Breast epithelium (tissue), 3 donors: ENCODE results near the gene SHB.

Experiments
- POLR2A ChIP-seq: fragments of 450-650 bp; IDR thresholded peaks from one replicate; pipeline ENCODE4 v1.6.1; 2016; ENCODE audit warnings: antibody characterized with exemption, mild to moderate bottlenecking, moderate library complexity
- TF ChIP-seq, protein P1 (sequence below), 3 donors: fragments of 450-650 bp; IDR thresholded peaks; one replicate each; pipeline ENCODE4 v1.5.1; 2016 to 2017; ENCODE audit warnings: antibody characterized with exemption in 3 of 3, mild to moderate bottlenecking in 3 of 3, moderate library complexity in 3 of 3

DNA sequence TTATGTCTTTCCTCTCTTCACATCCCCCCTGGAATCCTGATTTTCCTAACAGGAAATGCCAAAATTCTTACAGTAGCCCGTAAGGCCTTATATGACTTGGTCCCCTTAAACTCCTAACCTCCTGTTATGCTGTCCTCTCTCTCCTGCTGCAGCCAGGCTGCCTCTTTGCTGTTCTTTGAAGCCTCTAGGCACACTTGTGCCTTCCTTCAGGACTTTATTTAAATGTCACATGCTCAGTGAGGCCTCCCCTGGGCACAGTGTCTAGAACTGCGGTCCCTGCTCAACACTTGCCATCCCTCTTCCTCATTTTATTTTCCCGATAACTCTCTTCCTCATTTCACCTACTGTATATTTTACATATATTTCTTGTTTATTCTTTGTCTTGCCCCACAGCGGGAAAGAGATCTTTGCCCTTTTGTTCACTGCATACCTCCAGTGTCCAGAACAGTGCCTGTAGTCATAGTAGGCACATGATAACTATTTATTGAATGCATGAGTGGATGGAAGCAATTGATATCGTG is 5.5 kb upstream of the SHB start:
- TF ChIP-seq, protein P1, sequence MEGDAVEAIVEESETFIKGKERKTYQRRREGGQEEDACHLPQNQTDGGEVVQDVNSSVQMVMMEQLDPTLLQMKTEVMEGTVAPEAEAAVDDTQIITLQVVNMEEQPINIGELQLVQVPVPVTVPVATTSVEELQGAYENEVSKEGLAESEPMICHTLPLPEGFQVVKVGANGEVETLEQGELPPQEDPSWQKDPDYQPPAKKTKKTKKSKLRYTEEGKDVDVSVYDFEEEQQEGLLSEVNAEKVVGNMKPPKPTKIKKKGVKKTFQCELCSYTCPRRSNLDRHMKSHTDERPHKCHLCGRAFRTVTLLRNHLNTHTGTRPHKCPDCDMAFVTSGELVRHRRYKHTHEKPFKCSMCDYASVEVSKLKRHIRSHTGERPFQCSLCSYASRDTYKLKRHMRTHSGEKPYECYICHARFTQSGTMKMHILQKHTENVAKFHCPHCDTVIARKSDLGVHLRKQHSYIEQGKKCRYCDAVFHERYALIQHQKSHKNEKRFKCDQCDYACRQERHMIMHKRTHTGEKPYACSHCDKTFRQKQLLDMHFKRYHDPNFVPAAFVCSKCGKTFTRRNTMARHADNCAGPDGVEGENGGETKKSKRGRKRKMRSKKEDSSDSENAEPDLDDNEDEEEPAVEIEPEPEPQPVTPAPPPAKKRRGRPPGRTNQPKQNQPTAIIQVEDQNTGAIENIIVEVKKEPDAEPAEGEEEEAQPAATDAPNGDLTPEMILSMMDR (IDR thresholded peaks at IDR 0.05) = no peak
- TF ChIP-seq POLR2A = no peak
